Amygdala (tissue), 56 donors: ENCODE measurements around the gene CAPN5.
A peak's percentile ranks its signal among the peaks of the same experiment; 100 is the strongest.

ENCODE experiments used
- DNase-seq, 56 donors: peaks; one replicate each; lab custom pipeline; 2025; lab: John Stamatoyannopoulos, UW

The CAPN5 gene

DNA sequence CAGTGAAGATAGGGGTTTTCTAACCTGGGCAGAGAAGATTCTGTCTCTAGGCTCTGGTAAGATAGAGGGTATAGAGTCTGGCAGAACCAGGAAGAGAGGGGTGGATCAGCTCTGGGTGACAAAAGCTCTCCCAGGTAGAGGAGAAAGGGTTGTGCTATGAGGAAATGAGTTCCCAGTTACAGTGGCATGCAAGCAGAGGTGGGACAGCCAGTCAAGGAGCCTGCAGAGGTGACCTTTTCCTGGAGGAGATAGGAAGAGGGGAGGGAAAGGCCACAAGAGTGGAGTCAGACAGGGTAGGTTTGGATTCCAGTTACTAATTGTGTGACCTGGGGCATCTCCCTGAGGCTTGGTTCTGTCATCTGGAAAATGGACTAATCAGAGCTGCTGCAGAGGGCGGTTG is 3.4 kb upstream of the CAPN5 start:
- DNase-seq: no peak

DNA sequence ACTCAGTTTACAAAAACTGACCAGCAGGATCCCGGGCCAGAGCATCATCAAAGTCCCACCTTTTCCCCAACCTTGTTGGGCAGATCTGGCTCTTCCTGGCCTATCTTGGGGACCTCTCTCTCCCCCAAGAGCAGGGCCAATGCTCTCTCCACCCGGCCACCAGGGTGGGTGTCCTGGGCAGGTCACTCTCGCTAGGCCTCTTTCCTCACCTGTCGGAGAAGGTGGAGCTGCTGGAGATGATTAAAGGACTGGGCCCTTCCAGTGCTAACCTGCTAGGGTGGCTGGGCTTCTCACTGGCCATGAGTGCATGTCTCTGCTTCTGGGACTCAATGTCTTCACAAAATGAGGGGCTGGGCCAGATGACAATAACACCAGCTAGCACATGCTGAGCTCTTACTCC is 2.9 kb upstream of the CAPN5 start:
- no peak for DNase-seq

DNA sequence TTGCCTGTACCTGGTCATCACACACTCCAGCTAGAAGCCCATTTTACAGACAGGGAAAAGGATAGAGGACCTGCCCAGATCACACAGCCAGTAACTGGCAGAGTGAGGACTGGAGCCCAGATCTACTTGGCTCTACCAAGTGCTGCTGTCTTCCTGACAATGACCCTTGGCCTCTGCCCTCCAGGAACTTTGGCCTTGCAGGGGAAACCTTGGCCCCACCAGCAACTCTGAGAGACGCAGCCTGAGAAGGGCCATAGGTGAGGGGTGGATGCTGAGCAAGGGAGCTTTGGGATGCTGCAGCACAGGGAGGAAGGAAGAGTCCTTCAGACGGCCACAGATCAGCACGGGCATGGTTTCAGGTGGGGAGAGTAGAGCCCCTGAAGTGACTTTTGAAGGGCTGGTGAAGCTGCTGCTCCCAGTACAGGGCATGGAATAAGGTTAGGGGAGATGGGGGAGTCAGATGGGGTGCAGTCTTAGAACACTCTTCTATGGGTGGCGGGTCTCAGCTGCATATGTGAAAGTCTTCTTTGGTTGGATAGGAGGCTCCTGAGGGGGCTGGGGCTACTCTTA is 2.0 kb upstream of the CAPN5 start:
- DNase-seq: no peak

DNA sequence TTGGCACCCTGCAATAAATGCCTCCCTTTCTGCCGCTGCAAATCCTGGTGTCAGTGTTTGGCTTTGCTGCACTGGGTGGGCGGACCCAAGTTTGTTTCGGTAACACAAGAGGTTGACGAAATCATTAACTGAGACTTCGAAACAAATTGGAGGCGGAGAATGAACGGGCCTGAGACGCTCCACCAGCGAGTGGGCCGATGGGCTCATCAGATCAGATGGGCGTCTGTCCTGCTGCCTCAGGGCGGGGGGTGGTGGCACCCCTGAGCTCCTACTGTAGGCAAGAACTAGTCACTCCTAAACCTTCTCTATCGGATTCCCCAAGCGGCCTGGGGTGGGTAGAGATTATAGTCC is 918 bp upstream of the CAPN5 start:
- peak in 4 of 56 donors; percentile 51 to 59 (median 56) for DNase-seq

DNA sequence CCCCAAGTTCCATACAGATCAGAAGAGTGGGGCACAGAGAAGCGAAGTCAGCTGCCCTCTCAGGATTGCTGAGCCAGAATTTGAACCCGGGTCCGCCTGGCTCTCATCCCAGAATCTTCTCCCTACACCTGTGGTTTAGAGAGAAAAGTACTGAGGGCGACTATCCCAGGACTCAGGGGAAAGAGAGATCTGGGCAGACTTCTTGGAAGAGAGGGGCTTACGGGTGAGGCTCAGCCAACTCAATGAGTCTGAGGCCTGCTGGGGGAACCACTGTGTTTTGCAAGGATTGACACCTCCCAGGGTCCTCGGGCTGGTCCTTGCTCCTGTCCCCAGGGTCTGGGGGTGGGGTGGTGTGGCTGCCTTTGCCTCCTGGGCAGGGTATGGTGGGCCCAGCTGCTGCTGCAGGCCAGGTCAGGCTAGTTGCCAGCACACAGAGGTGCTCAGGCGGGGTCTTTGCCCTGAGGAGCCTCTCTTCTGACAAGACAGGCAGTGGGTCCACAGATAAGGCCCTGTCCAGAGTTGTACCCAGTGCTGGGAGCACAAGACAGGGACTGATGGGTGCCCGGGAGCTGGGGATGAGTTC is 1.2 kb downstream of the CAPN5 start:
- no peak for DNase-seq

DNA sequence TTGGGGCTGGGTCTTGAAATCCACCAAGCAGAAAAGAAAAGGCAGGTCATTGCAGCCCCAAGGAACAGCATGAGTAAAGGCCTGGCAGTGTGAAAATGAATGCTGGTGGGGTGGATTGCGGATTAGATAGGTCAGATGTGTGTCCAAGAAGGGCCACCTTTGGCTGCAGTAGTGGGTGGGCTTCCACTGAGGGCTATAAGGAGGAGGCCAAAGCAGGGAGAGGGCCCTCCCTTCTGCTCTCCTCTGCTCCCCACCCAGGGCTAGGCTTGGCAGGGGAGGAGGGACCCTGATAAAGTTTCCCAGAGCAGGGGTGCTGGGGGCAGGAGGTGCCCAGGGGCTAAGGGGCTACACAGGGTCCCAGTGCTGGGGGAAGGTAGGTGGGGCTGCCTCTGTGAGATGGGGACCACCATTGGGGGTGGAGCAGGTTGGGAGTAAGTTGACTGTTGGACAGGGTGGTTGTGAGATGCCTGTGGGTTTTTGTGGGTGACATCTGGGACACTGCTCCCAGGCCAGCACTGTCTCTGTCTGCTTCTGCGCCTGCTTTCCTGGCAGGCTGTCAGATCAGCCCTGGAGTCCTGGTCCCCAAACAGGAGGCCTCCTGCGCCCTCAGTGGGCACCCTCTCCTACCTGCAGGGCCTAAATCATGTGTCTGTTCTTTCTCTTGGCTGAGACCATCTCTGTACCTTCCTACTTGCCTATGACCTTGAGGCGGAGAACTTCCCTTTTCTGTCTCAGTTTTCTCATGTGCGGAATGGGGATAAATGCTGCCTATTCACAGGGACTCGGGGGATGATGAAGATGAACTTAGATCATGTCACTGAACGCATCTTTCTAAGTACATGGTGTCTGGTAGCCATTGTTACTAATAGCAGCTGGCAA is 1.9 kb downstream of the CAPN5 start:
- DNase-seq: no peak

- no peak for DNase-seq
These were observed 2.7 kb downstream of the CAPN5 start for GRCh38 chr11:77069336-77069968.

DNA sequence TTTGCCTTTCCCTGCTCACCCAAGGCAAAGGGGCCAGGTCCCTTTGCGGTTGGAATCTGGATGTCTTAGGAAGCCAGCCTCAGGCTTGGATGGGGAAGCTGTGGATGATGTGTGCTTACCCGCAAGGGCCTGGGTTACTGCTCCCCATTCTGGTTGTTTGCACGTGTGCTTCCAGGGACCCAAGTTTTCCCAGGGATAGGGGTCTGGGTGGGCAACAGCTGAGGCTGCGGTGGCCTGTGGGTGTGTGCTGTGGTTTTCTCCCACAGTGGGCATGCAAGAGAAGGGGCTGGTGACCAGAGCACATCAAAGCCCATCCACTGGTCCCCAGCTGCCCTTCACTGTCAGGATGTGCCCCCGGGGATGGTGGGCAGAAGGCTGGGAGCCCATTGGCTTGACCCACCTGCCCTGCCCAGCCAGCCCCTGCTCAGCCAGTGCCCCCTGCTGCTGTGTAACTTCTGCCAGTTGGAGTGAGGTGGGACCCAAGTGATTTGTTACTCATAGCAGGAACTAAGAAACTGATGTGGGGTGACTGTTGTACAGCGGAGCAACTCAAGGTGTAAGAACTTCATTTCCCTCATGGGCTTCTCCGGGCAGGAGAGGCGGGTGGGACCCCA is 3.3 kb downstream of the CAPN5 start:
- no peak for DNase-seq

DNA sequence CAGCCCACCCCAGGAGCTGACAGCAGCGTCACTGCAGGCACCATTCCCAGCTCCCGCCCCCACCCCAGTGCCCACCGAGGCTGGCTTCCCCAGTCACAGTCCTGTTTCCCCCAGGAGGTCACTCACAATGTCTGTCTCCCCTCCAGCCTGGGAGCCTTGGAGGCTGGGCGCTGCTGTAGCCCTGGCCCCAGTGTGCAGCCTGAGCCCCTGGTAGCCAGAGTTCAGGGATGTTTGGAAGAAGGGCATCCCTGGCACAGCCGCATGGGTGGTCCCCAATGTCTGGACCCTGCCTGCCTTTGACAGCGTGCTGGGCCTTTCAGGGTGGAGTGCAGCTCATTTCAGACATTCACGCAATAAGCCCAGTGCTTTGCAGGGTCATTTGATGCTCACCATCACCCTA is 4.3 kb downstream of the CAPN5 start:
- no peak for DNase-seq

- no peak for DNase-seq
These were observed 5.2 kb downstream of the CAPN5 start for GRCh38 chr11:77071671-77072605.

- no peak for DNase-seq
These were observed 6.1 kb downstream of the CAPN5 start for GRCh38 chr11:77072851-77073327.

DNA sequence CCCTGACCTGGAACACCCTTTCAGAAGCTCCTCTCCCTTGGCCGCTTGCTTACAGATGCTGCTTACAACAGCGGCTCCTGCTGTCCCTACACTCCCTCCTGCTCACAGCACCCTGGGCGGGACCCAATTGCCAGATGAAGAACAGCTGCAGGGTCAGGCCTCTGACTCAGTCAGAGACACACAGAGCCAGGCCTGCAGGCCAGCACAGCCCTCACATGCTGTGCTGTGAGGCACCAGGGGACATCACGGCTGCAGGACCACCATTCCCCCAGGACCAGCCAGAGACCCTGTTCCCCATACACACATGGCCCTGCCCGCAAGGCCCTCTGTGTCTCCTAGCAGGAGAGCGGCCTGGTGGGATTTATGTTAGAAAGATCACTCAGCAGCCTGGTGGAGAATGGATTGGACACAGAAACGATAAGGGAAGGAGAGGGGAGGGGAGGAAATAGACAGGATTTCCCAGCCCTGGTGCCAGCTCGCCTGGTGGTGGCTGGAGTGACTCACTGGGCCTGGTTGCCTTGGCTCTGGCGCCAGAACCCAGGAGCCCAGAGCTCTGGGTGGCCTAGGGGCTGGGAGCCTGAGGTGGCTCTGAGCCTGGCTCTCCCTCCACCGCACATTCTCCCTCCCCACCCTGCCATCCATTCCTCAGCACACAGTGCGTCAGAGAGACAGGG is 6.7 kb downstream of the CAPN5 start:
- peak in 27 of 56 donors; percentile 10 to 70 (median 51) for DNase-seq

DNA sequence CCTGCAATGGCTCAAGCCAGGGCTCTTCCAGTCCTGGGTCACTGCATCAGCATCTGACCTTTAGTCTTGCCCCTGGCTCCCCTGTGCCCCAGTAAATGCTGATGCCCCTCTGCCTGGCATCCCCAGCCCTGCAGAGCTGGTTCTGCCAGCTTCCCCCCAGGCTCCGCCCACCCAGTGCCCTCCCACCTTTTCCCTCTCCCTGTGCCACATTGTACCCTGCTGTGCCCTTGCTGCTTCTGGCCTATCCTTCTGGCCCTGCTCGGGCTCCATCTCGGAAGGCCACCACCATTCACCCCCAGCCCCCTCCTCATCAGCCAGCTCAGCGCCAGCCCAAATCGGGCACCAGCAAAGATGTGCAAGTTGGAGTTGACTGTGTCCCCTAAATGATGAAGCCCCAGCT is 7.4 kb downstream of the CAPN5 start:
- DNase-seq: no peak

DNA sequence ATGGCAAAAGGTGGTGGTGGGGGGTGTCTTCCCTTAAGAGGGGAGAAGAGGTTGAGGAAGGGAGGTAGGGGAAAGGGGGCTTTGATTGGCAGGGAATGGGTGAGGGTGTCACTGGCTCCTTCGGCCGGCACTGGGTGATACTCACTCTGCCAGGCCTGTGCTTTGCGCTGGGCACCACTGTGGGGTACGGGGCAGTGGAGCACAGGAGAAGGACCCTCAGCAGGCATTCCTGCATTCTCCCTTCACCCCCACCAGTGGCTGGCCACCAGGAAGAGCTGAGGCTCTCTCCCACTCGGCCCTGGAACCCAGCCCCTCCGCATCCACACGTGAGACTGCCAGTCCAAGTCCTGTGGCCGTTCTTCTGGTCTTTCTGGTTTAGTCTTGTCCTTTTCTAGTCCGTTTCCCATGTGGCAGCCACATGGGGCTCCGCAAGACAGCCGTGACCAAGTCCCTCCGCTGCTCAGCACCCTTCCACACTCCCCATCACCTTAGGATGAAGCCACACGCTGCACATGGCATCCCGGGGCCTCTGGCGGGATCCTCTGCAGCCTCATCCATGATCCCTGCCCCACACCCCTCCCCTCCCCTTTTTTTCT is 8.0 kb downstream of the CAPN5 start:
- DNase-seq: no peak

- DNase-seq: no peak
These were observed 8.7 kb downstream of the CAPN5 start for GRCh38 chr11:77075425-77075905.

DNA sequence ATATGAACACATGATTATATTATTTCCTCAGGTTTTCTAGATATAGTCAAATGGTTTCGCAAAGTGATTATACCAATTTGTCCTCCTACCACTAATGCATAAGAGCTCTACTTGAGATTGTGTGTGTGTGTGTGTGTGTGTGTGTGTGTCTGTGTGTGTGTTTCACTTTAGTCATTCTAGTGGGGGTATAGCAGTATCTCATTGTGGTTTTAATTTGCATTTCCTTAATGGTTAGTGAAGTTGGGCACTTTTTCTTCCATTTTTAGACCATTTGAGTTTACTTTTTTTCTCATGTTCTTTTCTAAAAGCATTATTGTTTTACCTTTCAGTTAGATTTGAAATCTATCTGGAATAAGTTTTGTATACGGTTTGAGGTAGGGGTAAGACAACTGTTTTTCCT is 12.9 kb downstream of the CAPN5 start:
- no peak for DNase-seq

DNA sequence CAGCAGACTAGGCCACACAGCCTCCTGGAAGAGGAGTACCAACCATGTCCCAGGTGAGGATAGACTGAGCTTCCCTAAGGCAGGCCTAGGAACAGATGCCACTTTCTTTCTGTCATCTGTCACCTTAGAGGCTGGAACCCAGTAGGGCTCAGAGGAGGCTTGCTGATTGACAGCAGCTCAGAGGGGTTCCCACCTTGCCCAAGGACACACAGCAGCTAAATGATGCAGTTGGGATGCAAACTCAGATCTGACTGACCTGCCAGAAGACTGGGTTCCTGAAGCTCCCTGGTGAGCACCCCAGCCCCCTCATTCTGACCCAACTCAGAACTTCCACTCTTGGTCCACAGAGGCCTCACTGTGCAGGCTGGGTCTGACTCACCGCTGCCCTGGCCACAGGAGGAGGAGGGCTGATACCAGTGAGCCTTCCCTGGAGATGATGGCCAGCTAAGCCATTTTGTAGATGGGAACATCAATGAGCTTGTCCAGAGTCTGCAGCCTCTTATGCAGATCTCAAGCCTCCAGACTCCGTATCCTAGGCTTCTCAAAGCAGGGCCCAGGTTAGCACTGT is 14.0 kb downstream of the CAPN5 start:
- no peak for DNase-seq

- DNase-seq: no peak
These were observed 14.6 kb downstream of the CAPN5 start for GRCh38 chr11:77081381-77081851.
